Esophagus squamous epithelium (tissue), 5 donors: ENCODE measurements around the gene DDI2. TPM values are rescaled to one million over a fixed set of nuclear protein-coding genes. Genes with fewer than 3 reads are reported as not detected.
"Not testable (repeated sequence)": the region's sequence is repeated elsewhere in the genome, so short reads cannot be mapped to it uniquely, and the experiment has no call there.

Experiments
- DNase-seq: peaks from one replicate; lab custom pipeline; 2025; lab: John Stamatoyannopoulos, UW
- H3K27ac ChIP-seq, 4 donors: fragments of 200-600 bp; sonication (generic); one replicate each; pipeline ENCODE4 v1.5.1; 2016 to 2019; ENCODE audit warnings: mild to moderate bottlenecking in 1 of 4
- H3K27me3 ChIP-seq, 4 donors: fragments of 200-600 bp; sonication (generic); 1 replicate in 3 of 4; 2 replicates in 1 of 4; pipeline versions ENCODE4 v1.5.1 to v1.6.0; 2017 to 2021; ENCODE audit warnings: antibody characterized with exemption in 1 of 4
- H3K36me3 ChIP-seq, 3 donors: fragments of 200-600 bp; sonication (generic); one replicate each; pipeline ENCODE4 v1.5.1; 2016 to 2019
- H3K4me1 ChIP-seq, 3 donors: fragments of 200-600 bp; sonication (generic); one replicate each; pipeline ENCODE4 v1.5.1; 2017 to 2019
- H3K4me3 ChIP-seq, 4 donors: fragments of 200-600 bp; sonication (generic); 1 replicate in 3 of 4; 2 replicates in 1 of 4; pipeline ENCODE4 v1.5.1; 2016 to 2019; ENCODE audit warnings: mild to moderate bottlenecking in 2 of 4, moderate library complexity in 1 of 4
- H3K9me3 ChIP-seq, 3 donors: fragments of 200-600 bp; sonication (generic); one replicate each; pipeline ENCODE4 v1.5.1; 2016 to 2019
- POLR2A ChIP-seq, 4 donors: fragments of 450-650 bp; IDR thresholded peaks; one replicate each; pipeline ENCODE4 v1.6.1; 2017; ENCODE audit warnings: antibody characterized with exemption in 4 of 4, mild to moderate bottlenecking in 4 of 4, moderate library complexity in 3 of 4
- WGBS, 2 donors: methylation state at CpG; one replicate each; pipeline ENCODE4 v1.1.5; 2018; 5-methylcytosine and 5-hydroxymethylcytosine counted together
- intact Hi-C: fragments of 100-400 bp; cut with DNase I; formaldehyde crosslinking; loops from one replicate; pipeline ENCODE4 v1.15.0; 2022
- total RNA-seq, 4 donors: library from RNA; depleted of rRNA; stranded (reverse); fragments of >200 nt; gene quantifications; one replicate each; pipeline ENCODE4 v1.1.0, GENCODE V29; 2016
- TF ChIP-seq, protein P1 (sequence below), 6 experiments: fragments of 450-650 bp in 4 of 6; fragments of 200-600 bp in 2 of 6; sonication (generic) in 2 of 6; IDR thresholded peaks; one replicate each; pipeline ENCODE4 v1.5.1; 2016 to 2019; ENCODE audit warnings: antibody characterized with exemption in 6 of 6, mild to moderate bottlenecking in 4 of 6, moderate library complexity in 4 of 6
- donor health status: DM: yes; HTN: yes; CAD: no.

DDI2 gene
- total RNA-seq, 4 donors from 2014 or later, result 20.6 to 62.9 (median 48.3) TPM

DNA sequence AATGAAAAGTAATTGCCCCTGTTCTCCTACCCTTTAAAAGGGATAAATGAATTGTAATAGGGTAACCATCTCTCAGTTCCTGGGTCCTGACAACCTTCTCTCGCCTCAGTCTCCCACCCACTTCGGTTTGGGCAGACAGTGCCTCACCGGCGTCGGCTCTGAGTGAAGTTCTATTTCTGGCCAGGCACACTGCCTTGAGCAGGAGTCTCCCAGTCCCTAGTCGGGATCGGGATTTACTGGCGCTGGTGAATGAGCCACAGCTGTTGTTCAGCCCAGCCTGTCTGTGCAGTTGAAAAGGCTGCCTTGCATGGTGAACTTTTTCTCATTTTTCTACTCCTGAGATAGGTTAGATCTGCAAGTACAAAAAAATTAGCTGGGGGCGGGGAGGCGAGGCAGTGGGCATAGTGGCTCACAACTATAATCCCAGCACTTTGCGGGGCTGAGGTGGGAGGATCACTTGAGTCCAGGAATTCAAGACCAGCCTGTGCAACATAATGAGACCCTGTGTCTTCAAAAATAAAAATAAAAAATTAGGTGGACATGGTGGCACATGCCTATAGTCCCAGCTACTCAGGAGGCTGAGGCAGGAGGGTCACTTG lies 74.3 kb downstream of the DDI2 start:
- Histone ChIP-seq H3K4me3 (no peak overlapping the region), H3K27me3 (no peaks in the 10 kb centered on the region), H3K4me1 (peaks cover 16 to 52% (median 28%) of the 10 kb centered on the region in 3 donors), H3K36me3 (peaks cover 0 to 36% (median 0%) of the 10 kb centered on the region in 3 donors), H3K9me3 (no peaks in the 10 kb centered on the region), H3K27ac (peak overlapping the region in 1 of 4 donors; percentile 43)
- DNase-seq, result no peak
- intact Hi-C loops, result no loop called here
- TF ChIP-seq, protein P1, sequence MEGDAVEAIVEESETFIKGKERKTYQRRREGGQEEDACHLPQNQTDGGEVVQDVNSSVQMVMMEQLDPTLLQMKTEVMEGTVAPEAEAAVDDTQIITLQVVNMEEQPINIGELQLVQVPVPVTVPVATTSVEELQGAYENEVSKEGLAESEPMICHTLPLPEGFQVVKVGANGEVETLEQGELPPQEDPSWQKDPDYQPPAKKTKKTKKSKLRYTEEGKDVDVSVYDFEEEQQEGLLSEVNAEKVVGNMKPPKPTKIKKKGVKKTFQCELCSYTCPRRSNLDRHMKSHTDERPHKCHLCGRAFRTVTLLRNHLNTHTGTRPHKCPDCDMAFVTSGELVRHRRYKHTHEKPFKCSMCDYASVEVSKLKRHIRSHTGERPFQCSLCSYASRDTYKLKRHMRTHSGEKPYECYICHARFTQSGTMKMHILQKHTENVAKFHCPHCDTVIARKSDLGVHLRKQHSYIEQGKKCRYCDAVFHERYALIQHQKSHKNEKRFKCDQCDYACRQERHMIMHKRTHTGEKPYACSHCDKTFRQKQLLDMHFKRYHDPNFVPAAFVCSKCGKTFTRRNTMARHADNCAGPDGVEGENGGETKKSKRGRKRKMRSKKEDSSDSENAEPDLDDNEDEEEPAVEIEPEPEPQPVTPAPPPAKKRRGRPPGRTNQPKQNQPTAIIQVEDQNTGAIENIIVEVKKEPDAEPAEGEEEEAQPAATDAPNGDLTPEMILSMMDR (IDR thresholded peaks at IDR 0.05), result no peak
- no peak for TF ChIP-seq POLR2A (IDR thresholded peaks at IDR 0.05)
- WGBS, 2 donors, result 69 to 70% methylated on average over 11 of the region's 11 CpGs

DNA sequence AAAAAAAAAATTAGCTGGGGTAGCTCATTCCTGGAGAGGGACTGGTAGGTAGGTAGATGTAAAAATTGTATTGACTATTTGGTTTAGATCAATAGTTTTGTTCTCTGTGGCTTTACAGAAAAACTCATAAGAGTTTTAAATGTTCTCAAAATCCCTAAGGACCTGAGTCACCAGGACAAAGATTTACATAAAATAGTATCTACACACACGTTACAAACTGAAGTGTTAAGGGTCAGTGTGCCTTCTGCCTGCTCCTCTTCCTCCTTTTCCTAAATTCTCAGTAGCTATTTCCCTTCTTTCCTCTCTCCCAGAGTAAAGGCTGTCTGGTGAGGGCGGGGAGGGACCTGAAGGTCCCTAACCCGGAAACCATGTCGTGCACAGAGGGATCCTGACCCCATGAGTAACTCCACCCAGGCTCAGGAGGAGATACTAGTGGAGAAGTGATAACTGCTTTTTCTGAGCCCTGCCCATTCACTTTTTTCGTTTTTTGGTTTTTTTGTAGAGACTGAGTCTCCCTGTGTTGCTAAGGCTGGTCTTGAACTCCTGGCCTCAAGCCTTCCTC lies 74.9 kb downstream of the DDI2 start:
- Histone ChIP-seq H3K9me3 (no peaks in the 10 kb centered on the region), H3K4me3 (no peak overlapping the region), H3K36me3 (peaks cover 0 to 41% (median 0%) of the 10 kb centered on the region in 3 donors), H3K4me1 (peaks cover 16 to 52% (median 32%) of the 10 kb centered on the region in 3 donors), H3K27me3 (no peaks in the 10 kb centered on the region), H3K27ac (no peak overlapping the region)
- 55 to 75% methylated on average over 5 of the region's 5 CpGs for WGBS, 2 donors
- TF ChIP-seq, protein P1 (IDR thresholded peaks at IDR 0.05), result no peak
- TF ChIP-seq POLR2A (IDR thresholded peaks at IDR 0.05), result no peak
- intact Hi-C loops, result no loop called here
- no peak for DNase-seq

DNA sequence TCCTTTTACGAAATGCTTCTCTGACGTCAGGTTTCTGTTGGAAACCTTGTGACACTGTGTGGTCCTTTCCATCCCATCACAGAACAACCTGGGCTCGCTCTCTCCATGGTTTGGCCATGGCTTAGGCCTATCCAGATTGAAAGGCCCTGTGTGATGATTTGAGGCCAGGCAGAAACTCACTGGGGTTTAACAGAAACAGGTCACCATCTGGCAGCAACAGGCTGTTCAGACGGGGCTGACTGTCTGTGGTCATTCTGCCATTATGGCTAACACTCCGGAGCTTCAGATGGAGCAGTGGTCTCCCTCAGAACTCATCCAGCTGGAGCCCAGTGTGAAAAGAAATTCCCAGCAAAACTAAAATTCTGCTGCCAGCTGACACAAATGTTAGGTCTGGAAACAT lies 76.1 kb downstream of the DDI2 start:
- peaks cover 0 to 49% (median 0%) of the 10 kb centered on the region in 3 donors for H3K36me3 ChIP-seq
- no peak overlapping the region for H3K4me3 ChIP-seq
- 88% methylated on average over 4 to 5 of the region's 5 CpGs for WGBS, 2 donors
- intact Hi-C loops, result no loop called here
- no peaks in the 10 kb centered on the region for H3K9me3 ChIP-seq
- peak overlapping the region in 1 of 4 donors; percentile 10 for H3K27ac ChIP-seq
- TF ChIP-seq, protein P1 (IDR thresholded peaks at IDR 0.05), result no peak
- TF ChIP-seq POLR2A (IDR thresholded peaks at IDR 0.05), result no peak
- peaks cover 16 to 58% (median 40%) of the 10 kb centered on the region in 3 donors for H3K4me1 ChIP-seq
- H3K27me3 ChIP-seq, result no peaks in the 10 kb centered on the region
- DNase-seq, result no peak

DNA sequence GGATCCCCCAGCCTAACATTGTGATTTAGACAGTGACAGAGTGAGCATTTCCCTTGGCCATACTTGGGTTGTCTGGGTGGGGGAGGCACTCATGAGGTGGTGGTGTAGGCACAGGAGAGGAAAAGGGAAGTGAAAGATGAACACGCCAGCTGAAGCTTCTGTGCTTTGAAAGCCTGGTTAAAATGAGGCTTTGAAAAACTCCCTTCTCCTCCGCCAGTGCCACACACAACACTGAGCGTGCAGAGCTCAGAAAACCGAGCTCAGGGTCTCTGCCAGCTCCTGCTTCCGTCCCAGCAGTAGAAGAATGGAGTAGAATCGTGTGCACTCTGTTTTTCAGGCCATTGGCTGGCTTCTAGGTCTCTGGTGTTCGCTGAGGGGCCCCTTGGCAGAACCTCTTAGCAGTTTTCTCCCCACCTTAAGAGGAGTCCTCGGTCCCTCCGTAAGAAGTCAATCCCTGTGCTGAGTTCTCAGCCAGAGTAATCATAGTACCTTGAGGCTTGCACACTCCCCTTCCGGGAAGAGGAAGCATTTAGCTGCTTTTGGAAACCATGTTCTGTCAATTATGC lies 79.8 kb downstream of the DDI2 start:
- Histone ChIP-seq H3K9me3 (no peaks in the 10 kb centered on the region), H3K36me3 (peaks cover 0 to 33% (median 0%) of the 10 kb centered on the region in 3 donors), H3K27ac (peak overlapping the region; percentile 12 to 76 (median 39)), H3K4me1 (peaks cover 9 to 61% (median 33%) of the 10 kb centered on the region in 3 donors), H3K4me3 (peak overlapping the region in 1 of 4 donors; percentile 35), H3K27me3 (no peaks in the 10 kb centered on the region)
- 36 to 65% methylated on average over 7 to 10 of the region's 10 CpGs for WGBS, 2 donors
- intact Hi-C loops, result no loop called here
- DNase-seq, result no peak
- no peak for TF ChIP-seq POLR2A (IDR thresholded peaks at IDR 0.05)
- TF ChIP-seq, protein P1 (IDR thresholded peaks at IDR 0.05), result no peak

DNA sequence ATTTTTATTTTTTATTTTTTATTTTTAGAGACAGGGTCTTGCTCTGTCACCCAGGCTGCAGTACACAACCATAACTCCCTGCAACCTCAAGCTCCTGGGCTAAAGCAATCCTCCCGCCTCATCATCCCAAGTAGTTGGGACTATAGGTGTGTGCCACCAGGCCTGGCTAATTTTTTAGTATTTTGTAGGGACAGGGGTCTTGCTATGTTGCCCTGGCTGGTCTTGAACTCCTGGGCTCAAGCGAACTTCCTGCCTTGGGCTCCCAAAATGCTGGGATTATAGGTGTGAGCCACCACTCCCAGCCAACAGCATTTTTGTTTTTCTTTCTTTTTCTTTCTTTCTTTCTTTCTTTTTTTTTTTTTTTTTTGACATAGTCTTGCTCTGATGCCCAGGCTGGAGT lies 80.9 kb downstream of the DDI2 start:
- Histone ChIP-seq H3K4me1 (peaks cover 16 to 63% (median 32%) of the 10 kb centered on the region in 3 donors), H3K4me3 (no peak overlapping the region), H3K36me3 (peaks cover 0 to 33% (median 0%) of the 10 kb centered on the region in 3 donors), H3K9me3 (no peaks in the 10 kb centered on the region), H3K27me3 (no peaks in the 10 kb centered on the region), H3K27ac (no peak overlapping the region)
- 89 to 90% methylated on average over 2 of the region's 2 CpGs for WGBS, 2 donors
- intact Hi-C loops, result no loop called here
- no peak for DNase-seq
- no peak for TF ChIP-seq POLR2A (IDR thresholded peaks at IDR 0.05)
- TF ChIP-seq, protein P1 (IDR thresholded peaks at IDR 0.05), result no peak

DNA sequence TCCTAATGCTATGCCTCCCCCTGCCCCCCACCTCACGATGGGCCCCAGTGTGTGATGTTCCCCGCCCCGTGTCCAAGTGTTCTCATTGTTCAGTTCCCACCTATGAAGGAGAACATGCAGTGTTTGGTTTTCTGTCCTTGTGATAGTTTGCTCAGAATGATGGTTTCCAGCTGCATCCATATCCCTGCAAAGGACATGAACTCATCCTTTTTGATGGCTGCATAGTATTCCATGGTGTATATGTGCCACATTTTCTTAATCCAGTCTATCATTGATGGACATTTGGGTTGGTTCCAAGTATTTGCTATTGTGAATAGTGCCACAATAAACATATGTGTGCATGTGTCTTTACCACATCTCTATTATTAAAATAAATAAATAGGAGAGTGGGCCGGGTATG lies 82.1 kb downstream of the DDI2 start:
- DNase-seq, H3K9me3 ChIP-seq, H3K27ac ChIP-seq, H3K27me3 ChIP-seq, intact Hi-C loops, H3K4me3 ChIP-seq: not testable (repeated sequence)
- peaks cover 24 to 68% (median 39%) of the 10 kb centered on the region in 3 donors for H3K4me1 ChIP-seq
- H3K36me3 ChIP-seq, result peaks cover 0 to 33% (median 0%) of the 10 kb centered on the region in 3 donors
- WGBS, 2 donors, result 91 to 98% methylated on average over 4 of the region's 4 CpGs
